Panc1 (cell line): ENCODE results near the gene TLL2. TPM values are rescaled to one million over a fixed set of nuclear protein-coding genes. Genes with fewer than 3 reads are reported as not detected.

Experiments
- ATAC-seq: fragments of 200-7000 bp; cut with Tn5 transposase; 2 replicates; pipeline ENCODE4 v1.9.1; 2020; ENCODE audit warnings: mild to moderate bottlenecking, moderate library complexity
- BruUV-seq: library from RNA; stranded (reverse); fragments of 400-500 nt; replicated peaks from 2 replicates; lab custom pipeline; 2021; lab: Mats Ljungman, UMichigan
- CTCF ChIA-PET: fragments of 300-600 bp; sonication (Branson Sonifier 250); formaldehyde crosslinking; loops from one replicate; lab custom pipeline; 2022; ENCODE audit warnings: antibody characterized with exemption; lab: Charles Lee
- POLR2A ChIA-PET: fragments of 300-600 bp; sonication (Branson Sonifier 250); formaldehyde crosslinking; loops from one replicate; lab custom pipeline; 2022; ENCODE audit warnings: antibody characterized with exemption; lab: Charles Lee
- DNase-seq: peaks from one replicate; pipeline ENCODE4 v3.0.0-alpha.2; 2010; ENCODE audit warnings: low read depth, low spot score
- H3K27ac ChIP-seq: 2 replicates; pipeline ENCODE4 v1.5.1; 2011; ENCODE audit warnings: mild to moderate bottlenecking, low read length, inconsistent platforms
- H3K27me3 ChIP-seq: fragments of 200-500 bp; sonication (Bioruptor generic); 2 replicates; pipeline ENCODE4 v1.6.0; 2014; ENCODE audit warnings: low read length, inconsistent platforms; ENCODE audit not compliant: control insufficient read depth, insufficient read depth
- H3K36me3 ChIP-seq: fragments of 200-500 bp; sonication (Bioruptor generic); 2 replicates; pipeline ENCODE4 v1.5.1; 2014; ENCODE audit warnings: inconsistent platforms, mild to moderate bottlenecking, low read length, moderate library complexity; ENCODE audit not compliant: control insufficient read depth, insufficient read depth
- H3K4me1 ChIP-seq: 2 replicates; pipeline ENCODE4 v1.5.1; 2011; ENCODE audit warnings: inconsistent platforms, mild to moderate bottlenecking, low read length, moderate library complexity; ENCODE audit not compliant: control insufficient read depth, insufficient read depth
- H3K4me3 ChIP-seq, 2 experiments: 2 replicates each; pipeline ENCODE4 v1.5.1; 2011 to 2012; ENCODE audit warnings: low read depth in 2 of 2, low read length in 2 of 2, mild to moderate bottlenecking in 2 of 2, inconsistent platforms in 1 of 2, moderate library complexity in 1 of 2
- H3K9me3 ChIP-seq: fragments of 200-500 bp; sonication (Bioruptor generic); 2 replicates; pipeline ENCODE4 v1.5.1; 2014; ENCODE audit warnings: low read depth, mild to moderate bottlenecking, inconsistent platforms, low read length, moderate library complexity; ENCODE audit not compliant: control insufficient read depth, insufficient read depth
- POLR2AphosphoS5 ChIP-seq: IDR thresholded peaks from 2 replicates; pipeline ENCODE4 v1.6.1; 2012; ENCODE audit warnings: mild to moderate bottlenecking, low read depth, low read length, moderate library complexity
- SIN3A ChIP-seq: IDR thresholded peaks from 2 replicates; pipeline ENCODE4 v1.6.1; 2012; ENCODE audit warnings: low read depth, mild to moderate bottlenecking, low read length, moderate library complexity, borderline replicate concordance; ENCODE audit not compliant: insufficient read depth
- TCF7L2 ChIP-seq: IDR thresholded peaks from 2 replicates; pipeline ENCODE4 v1.6.1; 2011; ENCODE audit warnings: mild to moderate bottlenecking, low read depth, low read length, inconsistent platforms
- in situ Hi-C: cut with HindIII; loops from 2 replicates; pipeline ENCODE4 v1.10.0; 2016; ENCODE audit warnings: low sequenced_read_pairs, low pct_unique_long_range_greater_than_20kb
- intact Hi-C: fragments of 100-400 bp; cut with micrococcal nuclease; formaldehyde crosslinking; loops from one replicate; pipeline ENCODE4 v1.10.0; 2022; ENCODE audit not compliant: unreplicated experiment
- total RNA-seq: library from RNA; stranded (reverse); gene quantifications from one replicate; pipeline ENCODE4 v1.2.1, GENCODE V29; 2021; ENCODE audit not compliant: unreplicated experiment
- TF ChIP-seq, protein P1 (sequence below), 2 experiments: IDR thresholded peaks; 2 replicates each; pipeline ENCODE4 v1.6.1; 2011 to 2012; ENCODE audit warnings: low read depth in 2 of 2, control low read depth in 1 of 2, low read length in 1 of 2, mild to moderate bottlenecking in 1 of 2, moderate library complexity in 1 of 2; ENCODE audit not compliant: insufficient read depth in 1 of 2
- TF ChIP-seq, protein P2 (sequence below): fragments of 450-650 bp; IDR thresholded peaks from 2 replicates; pipeline ENCODE4 v1.5.1; 2017; ENCODE audit warnings: mild to moderate bottlenecking

TLL2 gene
- total RNA-seq, 1 experiment from 2014 or later, result 0.64 TPM

DNA sequence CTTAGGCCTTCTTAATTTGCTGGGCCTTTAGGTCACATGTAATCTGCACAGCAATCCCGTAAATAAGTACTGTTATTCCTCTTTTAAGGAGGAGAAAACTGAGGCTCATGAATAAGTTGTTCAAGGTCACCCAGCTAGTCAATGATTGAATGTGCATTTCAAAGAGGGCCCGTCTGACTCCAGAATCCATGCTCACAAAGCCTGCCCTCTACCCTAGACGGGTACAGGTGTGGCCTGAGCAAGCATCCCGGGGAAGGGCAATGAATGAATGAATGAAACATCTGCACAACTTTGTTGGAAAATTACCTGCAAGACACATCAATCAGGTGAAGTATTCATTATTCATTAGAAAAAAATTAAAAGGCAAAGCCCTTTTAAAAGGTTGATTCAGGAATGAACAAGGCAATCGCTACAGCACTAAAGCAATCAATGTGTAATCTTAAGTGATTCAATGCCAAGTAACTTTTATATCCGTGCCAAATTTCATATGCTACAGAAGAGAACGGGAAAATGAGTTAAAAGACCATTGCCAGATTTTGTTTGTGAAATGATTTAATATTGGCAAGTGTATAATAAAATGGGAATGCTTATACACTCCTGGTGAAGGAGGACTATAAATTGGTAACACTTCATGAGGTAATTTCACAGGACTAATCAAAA is 61.1 kb downstream of the TLL2 start:
- ATAC-seq, result no peak
- POLR2A ChIA-PET, result no interaction called here
- Histone ChIP-seq H3K27me3 (peaks cover 3% of the 10 kb centered on the region; the same call in 1 of the 2 replicates), H3K4me3 (no peak overlapping the region), H3K27ac (no peak overlapping the region), H3K36me3 (no peaks in the 10 kb centered on the region), H3K4me1 (no peaks in the 10 kb centered on the region; the same call in 1 of the 2 replicates), H3K9me3 (no peaks in the 10 kb centered on the region)
- BruUV-seq, result no TSS peak
- CTCF ChIA-PET, result no interaction called here
- in situ Hi-C loops (no loop called here), intact Hi-C loops (no loop called here)
- TF ChIP-seq SIN3A, result no peak
- TF ChIP-seq, protein P1, sequence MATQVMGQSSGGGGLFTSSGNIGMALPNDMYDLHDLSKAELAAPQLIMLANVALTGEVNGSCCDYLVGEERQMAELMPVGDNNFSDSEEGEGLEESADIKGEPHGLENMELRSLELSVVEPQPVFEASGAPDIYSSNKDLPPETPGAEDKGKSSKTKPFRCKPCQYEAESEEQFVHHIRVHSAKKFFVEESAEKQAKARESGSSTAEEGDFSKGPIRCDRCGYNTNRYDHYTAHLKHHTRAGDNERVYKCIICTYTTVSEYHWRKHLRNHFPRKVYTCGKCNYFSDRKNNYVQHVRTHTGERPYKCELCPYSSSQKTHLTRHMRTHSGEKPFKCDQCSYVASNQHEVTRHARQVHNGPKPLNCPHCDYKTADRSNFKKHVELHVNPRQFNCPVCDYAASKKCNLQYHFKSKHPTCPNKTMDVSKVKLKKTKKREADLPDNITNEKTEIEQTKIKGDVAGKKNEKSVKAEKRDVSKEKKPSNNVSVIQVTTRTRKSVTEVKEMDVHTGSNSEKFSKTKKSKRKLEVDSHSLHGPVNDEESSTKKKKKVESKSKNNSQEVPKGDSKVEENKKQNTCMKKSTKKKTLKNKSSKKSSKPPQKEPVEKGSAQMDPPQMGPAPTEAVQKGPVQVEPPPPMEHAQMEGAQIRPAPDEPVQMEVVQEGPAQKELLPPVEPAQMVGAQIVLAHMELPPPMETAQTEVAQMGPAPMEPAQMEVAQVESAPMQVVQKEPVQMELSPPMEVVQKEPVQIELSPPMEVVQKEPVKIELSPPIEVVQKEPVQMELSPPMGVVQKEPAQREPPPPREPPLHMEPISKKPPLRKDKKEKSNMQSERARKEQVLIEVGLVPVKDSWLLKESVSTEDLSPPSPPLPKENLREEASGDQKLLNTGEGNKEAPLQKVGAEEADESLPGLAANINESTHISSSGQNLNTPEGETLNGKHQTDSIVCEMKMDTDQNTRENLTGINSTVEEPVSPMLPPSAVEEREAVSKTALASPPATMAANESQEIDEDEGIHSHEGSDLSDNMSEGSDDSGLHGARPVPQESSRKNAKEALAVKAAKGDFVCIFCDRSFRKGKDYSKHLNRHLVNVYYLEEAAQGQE (IDR thresholded peaks at IDR 0.05; ENCODE audit: insufficient read depth in 1 of 2, low read depth in 2 of 2, low read length in 1 of 2), result no peak
- TF ChIP-seq POLR2AphosphoS5, result no peak
- TF ChIP-seq TCF7L2, result no peak
- TF ChIP-seq, protein P2, sequence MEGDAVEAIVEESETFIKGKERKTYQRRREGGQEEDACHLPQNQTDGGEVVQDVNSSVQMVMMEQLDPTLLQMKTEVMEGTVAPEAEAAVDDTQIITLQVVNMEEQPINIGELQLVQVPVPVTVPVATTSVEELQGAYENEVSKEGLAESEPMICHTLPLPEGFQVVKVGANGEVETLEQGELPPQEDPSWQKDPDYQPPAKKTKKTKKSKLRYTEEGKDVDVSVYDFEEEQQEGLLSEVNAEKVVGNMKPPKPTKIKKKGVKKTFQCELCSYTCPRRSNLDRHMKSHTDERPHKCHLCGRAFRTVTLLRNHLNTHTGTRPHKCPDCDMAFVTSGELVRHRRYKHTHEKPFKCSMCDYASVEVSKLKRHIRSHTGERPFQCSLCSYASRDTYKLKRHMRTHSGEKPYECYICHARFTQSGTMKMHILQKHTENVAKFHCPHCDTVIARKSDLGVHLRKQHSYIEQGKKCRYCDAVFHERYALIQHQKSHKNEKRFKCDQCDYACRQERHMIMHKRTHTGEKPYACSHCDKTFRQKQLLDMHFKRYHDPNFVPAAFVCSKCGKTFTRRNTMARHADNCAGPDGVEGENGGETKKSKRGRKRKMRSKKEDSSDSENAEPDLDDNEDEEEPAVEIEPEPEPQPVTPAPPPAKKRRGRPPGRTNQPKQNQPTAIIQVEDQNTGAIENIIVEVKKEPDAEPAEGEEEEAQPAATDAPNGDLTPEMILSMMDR, result no peak
- no peak for DNase-seq

DNA sequence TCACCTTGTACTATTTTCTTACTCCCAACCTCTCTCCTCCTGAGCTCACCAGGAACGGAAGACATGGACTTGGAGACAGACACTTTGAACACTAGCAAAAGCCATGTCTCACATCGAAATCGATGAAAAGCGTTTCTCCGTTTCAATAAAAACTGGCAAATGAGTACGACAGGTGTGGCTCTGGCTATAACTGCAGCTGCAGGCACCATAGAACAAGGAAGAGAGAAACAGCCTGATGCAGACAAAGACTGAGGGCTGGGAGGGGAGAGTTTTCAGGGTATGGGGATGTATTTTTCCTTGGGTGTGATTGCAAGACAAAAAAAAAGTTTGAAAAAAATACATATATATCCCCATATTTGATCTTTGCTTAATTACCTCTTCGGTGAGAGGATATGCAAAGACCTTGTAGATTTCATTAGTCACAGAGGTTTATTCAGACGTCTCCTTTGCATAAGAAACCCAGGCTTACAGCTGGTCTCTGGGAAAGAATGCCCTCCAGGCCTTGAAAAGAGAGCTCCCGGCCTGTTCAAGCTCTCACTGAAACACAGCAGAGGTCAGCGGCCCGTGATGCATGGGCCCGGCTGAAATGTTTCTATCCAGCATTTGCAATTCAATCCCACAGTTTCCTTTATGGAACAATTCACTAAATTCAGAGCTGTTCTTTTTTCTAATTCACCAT is 63.1 kb downstream of the TLL2 start:
- Histone ChIP-seq H3K4me1 (no peaks in the 10 kb centered on the region; the same call in 1 of the 2 replicates), H3K9me3 (no peaks in the 10 kb centered on the region), H3K4me3 (no peak overlapping the region), H3K27me3 (peaks cover 3% of the 10 kb centered on the region; the same call in 1 of the 2 replicates), H3K27ac (no peak overlapping the region), H3K36me3 (no peaks in the 10 kb centered on the region)
- BruUV-seq, result no TSS peak
- ChIA-PET CTCF (interaction anchor here (0.6 kb wide), 1 partner anchor 303 kb away, joined by 3 read pairs; no protein-coding TSS in a partner anchor), POLR2A (no interaction called here)
- no peak for ATAC-seq
- in situ Hi-C loops, result no loop called here
- intact Hi-C loops, result no loop called here
- DNase-seq, result no peak
- TF ChIP-seq, protein P2, result no peak
- TF ChIP-seq, protein P1 (IDR thresholded peaks at IDR 0.05; ENCODE audit: insufficient read depth in 1 of 2, low read depth in 2 of 2, low read length in 1 of 2), result no peak
- TF ChIP-seq TCF7L2, result no peak
- no peak for TF ChIP-seq POLR2AphosphoS5
- TF ChIP-seq SIN3A, result no peak
